SK-N-SH (cell line): ENCODE measurements around the gene TBL1X. TPM values are rescaled to one million over a fixed set of nuclear protein-coding genes. Genes with fewer than 3 reads are reported as not detected.

Experiments
- CTCF ChIA-PET: fragments of 300-600, 350-600 bp; formaldehyde crosslinking; extraction: SDS; loops from one replicate; lab custom pipeline; 2021; lab: Yijun Ruan, JAX
- POLR2A ChIA-PET: fragments of 350-600 bp; sonication (Branson Sonifier 250); formaldehyde crosslinking; extraction: SDS; loops from one replicate; lab custom pipeline; 2020; ENCODE audit warnings: antibody characterized with exemption, inconsistent platforms; lab: Yijun Ruan, JAX
- DNase-seq: peaks from one replicate; pipeline ENCODE4 v3.0.0; 2012
- H2AFZ ChIP-seq: fragments of 200-600 bp; sonication (generic); 2 replicates; pipeline ENCODE4 v1.8.1; 2016; ENCODE audit warnings: antibody characterized with exemption, mild to moderate bottlenecking, low read depth
- H3F3A ChIP-seq: fragments of 200-600 bp; sonication (generic); replicated peaks from 2 replicates; pipeline ENCODE3; 2016; ENCODE audit warnings: antibody characterized with exemption, mild to moderate bottlenecking; ENCODE audit not compliant: insufficient read depth
- H3K27ac ChIP-seq, 2 experiments: fragments of 200-500 bp in 1 of 2; fragments of 200-600 bp in 1 of 2; sonication (Bioruptor generic) in 1 of 2; sonication (generic), shearing (Covaris generic) in 1 of 2; 2 replicates each; pipeline versions ENCODE4 v1.5.1 to v1.6.1; 2014 to 2016; ENCODE audit warnings: low read depth in 2 of 2, inconsistent platforms in 1 of 2, low read length in 1 of 2, mild to moderate bottlenecking in 1 of 2, mixed read lengths in 1 of 2
- H3K27me3 ChIP-seq: fragments of 200-600 bp; sonication (generic), shearing (Covaris generic); 2 replicates; pipeline ENCODE4 v1.6.1; 2016; ENCODE audit warnings: mixed run types; ENCODE audit not compliant: insufficient read depth
- H3K36me3 ChIP-seq, 2 experiments: fragments of 200-500 bp in 1 of 2; fragments of 200-600 bp in 1 of 2; sonication (Bioruptor generic) in 1 of 2; sonication (generic) in 1 of 2; replicated peaks in 1 of 2; 2 replicates each; pipeline versions ENCODE3 to v1.5.1; 2014 to 2016; ENCODE audit warnings: low read length in 1 of 2, mild to moderate bottlenecking in 1 of 2; ENCODE audit not compliant: insufficient read depth in 2 of 2, control insufficient read depth in 1 of 2
- H3K4me1 ChIP-seq, 2 experiments: fragments of 200-500 bp in 1 of 2; fragments of 200-600 bp in 1 of 2; sonication (Bioruptor generic) in 1 of 2; sonication (generic), shearing (Covaris generic) in 1 of 2; 2 replicates each; pipeline versions ENCODE4 v1.5.1 to v1.6.1; 2014 to 2016; ENCODE audit warnings: low read depth in 1 of 2, low read length in 1 of 2, mixed run types in 1 of 2; ENCODE audit not compliant: insufficient read depth in 2 of 2, control insufficient read depth in 1 of 2
- H3K4me2 ChIP-seq: fragments of 200-600 bp; sonication (generic), shearing (Covaris generic); 2 replicates; pipeline ENCODE4 v1.6.1; 2017; ENCODE audit warnings: mixed run types
- H3K4me3 ChIP-seq, 2 experiments: fragments of 200-500 bp in 1 of 2; fragments of 200-600 bp in 1 of 2; sonication (Bioruptor generic) in 1 of 2; sonication (generic), shearing (Covaris generic) in 1 of 2; 2 replicates each; pipeline versions ENCODE4 v1.5.1 to v1.8.1; 2014 to 2016; ENCODE audit warnings: low read depth in 2 of 2, inconsistent platforms in 1 of 2, low read length in 1 of 2, mild to moderate bottlenecking in 1 of 2, mixed read lengths in 1 of 2, moderate library complexity in 1 of 2
- H3K79me2 ChIP-seq: fragments of 200-600 bp; sonication (generic); 2 replicates; pipeline ENCODE4 v1.8.1; 2017; ENCODE audit warnings: mild to moderate bottlenecking; ENCODE audit not compliant: insufficient read depth
- H3K9ac ChIP-seq: fragments of 200-600 bp; sonication (generic); 2 replicates; pipeline ENCODE4 v1.6.1; 2017; ENCODE audit warnings: mixed run types
- H3K9me2 ChIP-seq: fragments of 200-600 bp; sonication (generic); 2 replicates; pipeline ENCODE4 v1.6.1; 2017; ENCODE audit warnings: mixed run types
- H3K9me3 ChIP-seq: fragments of 200-600 bp; sonication (generic); 2 replicates; pipeline ENCODE4 v1.6.1; 2017; ENCODE audit warnings: mixed run types, mild to moderate bottlenecking, moderate library complexity
- H4K20me1 ChIP-seq: fragments of 200-600 bp; sonication (generic); 2 replicates; pipeline ENCODE4 v1.6.1; 2017; ENCODE audit warnings: mild to moderate bottlenecking, mixed run types; ENCODE audit not compliant: insufficient read depth
- CHD2 ChIP-seq: fragments of 150-350 bp; IDR thresholded peaks from 2 replicates; pipeline ENCODE4 v1.6.1; 2018; ENCODE audit warnings: low read length; ENCODE audit not compliant: partially characterized antibody
- ELF1 ChIP-seq: IDR thresholded peaks from 2 replicates; pipeline ENCODE4 v1.4.0; 2012
- EZH2phosphoT487 ChIP-seq: fragments of 200-600 bp; sonication (generic); IDR thresholded peaks from 2 replicates; pipeline ENCODE4 v1.6.1; 2017; ENCODE audit warnings: low read depth, mixed run types, mild to moderate bottlenecking, antibody characterized with exemption, moderate library complexity, borderline replicate concordance
- GABPA ChIP-seq: IDR thresholded peaks from 2 replicates; pipeline ENCODE4 v1.4.0; 2012; ENCODE audit warnings: low read depth, mild to moderate bottlenecking
- JUND ChIP-seq: IDR thresholded peaks from 2 replicates; pipeline ENCODE4 v1.4.0; 2012
- MAX ChIP-seq: IDR thresholded peaks from 2 replicates; pipeline ENCODE4 v1.4.0; 2012; ENCODE audit warnings: low read depth
- MXI1 ChIP-seq: IDR thresholded peaks from 2 replicates; pipeline ENCODE4 v1.6.1; 2012; ENCODE audit warnings: mild to moderate bottlenecking, low read depth, low read length, improper control_type of control experiment
- NRF1 ChIP-seq: IDR thresholded peaks from 2 replicates; pipeline ENCODE4 v1.6.1; 2012; ENCODE audit warnings: low read depth, mild to moderate bottlenecking, low read length
- PBX3 ChIP-seq: IDR thresholded peaks from 2 replicates; pipeline ENCODE4; 2012
- POLR2AphosphoS5 ChIP-seq: IDR thresholded peaks from 2 replicates; pipeline ENCODE4 v1.6.1; 2012; ENCODE audit warnings: low read depth, low read length
- SMC3 ChIP-seq: IDR thresholded peaks from 2 replicates; pipeline ENCODE4 v1.6.1; 2012; ENCODE audit warnings: low read depth, low read length, improper control_type of control experiment
- TCF12 ChIP-seq: IDR thresholded peaks from 2 replicates; pipeline ENCODE4 v1.4.0; 2012
- USF2 ChIP-seq: fragments of 150-350 bp; IDR thresholded peaks from 2 replicates; pipeline ENCODE4 v1.6.1; 2017; ENCODE audit warnings: antibody characterized with exemption, low read length, low read depth, borderline replicate concordance
- YY1 ChIP-seq: IDR thresholded peaks from 2 replicates; pipeline ENCODE4 v1.4.0; 2012; ENCODE audit warnings: low read depth, mild to moderate bottlenecking
- WGBS: methylation state at CpG from one replicate; pipeline ENCODE4 v1.1.6; 2017; ENCODE audit warnings: low lambda C conversion rate; 5-methylcytosine and 5-hydroxymethylcytosine counted together
- polyA plus RNA-seq, 3 experiments: library from polyadenylated mRNA; depleted of rRNA; stranded (reverse); fragments of >200 nt; gene quantifications; 2 replicates each; pipeline ENCODE4 v1.2.3, GENCODE V29; 2012
- TF ChIP-seq, protein P1 (sequence below): IDR thresholded peaks from 2 replicates; pipeline ENCODE4 v1.6.1; 2012; ENCODE audit warnings: mild to moderate bottlenecking, low read depth, low read length, moderate library complexity

Gene TBL1X
- polyA plus RNA-seq, 1 of the 3 experiments (the other 2 are of a cell fraction), result 10.6 TPM

GRCh38 chrX:9534686-9535085, 69.8 kb downstream of the TBL1X start:
- Histone ChIP-seq H3K27me3 (no peaks in the 10 kb centered on the region), H3K9me2 (no peaks in the 10 kb centered on the region), H3K36me3 (no peaks in the 10 kb centered on the region), H3K9me3 (no peaks in the 10 kb centered on the region), H3F3A (no peaks in the 10 kb centered on the region), H3K4me3 (no peak overlapping the region), H2AFZ (no peak overlapping the region), H3K79me2 (peaks cover 16% of the 10 kb centered on the region; the same call in 1 of the 2 replicates), H3K4me1 (peaks cover 0 to 19% of the 10 kb centered on the region in 2 experiments; a peak in 2 of 4 replicates), H3K27ac (no peak overlapping the region), H3K4me2 (no peak overlapping the region), H3K9ac (no peak overlapping the region), H4K20me1 (no peaks in the 10 kb centered on the region; the same call in 1 of the 2 replicates)
- ChIA-PET CTCF (interaction anchor here (1.2 kb wide), 1 partner anchor 43 kb away, joined by 3 read pairs; no protein-coding TSS in a partner anchor), POLR2A (no interaction called here)
- TF ChIP-seq PBX3 (no peak), CHD2 (no peak), EZH2phosphoT487 (no peak), MXI1 (no peak), MAX (no peak), NRF1 (no peak), SMC3 (no peak), USF2 (no peak), ELF1 (no peak), GABPA (no peak), YY1 (no peak), POLR2AphosphoS5 (no peak), JUND (no peak), TCF12 (no peak)
- TF ChIP-seq, protein P1, sequence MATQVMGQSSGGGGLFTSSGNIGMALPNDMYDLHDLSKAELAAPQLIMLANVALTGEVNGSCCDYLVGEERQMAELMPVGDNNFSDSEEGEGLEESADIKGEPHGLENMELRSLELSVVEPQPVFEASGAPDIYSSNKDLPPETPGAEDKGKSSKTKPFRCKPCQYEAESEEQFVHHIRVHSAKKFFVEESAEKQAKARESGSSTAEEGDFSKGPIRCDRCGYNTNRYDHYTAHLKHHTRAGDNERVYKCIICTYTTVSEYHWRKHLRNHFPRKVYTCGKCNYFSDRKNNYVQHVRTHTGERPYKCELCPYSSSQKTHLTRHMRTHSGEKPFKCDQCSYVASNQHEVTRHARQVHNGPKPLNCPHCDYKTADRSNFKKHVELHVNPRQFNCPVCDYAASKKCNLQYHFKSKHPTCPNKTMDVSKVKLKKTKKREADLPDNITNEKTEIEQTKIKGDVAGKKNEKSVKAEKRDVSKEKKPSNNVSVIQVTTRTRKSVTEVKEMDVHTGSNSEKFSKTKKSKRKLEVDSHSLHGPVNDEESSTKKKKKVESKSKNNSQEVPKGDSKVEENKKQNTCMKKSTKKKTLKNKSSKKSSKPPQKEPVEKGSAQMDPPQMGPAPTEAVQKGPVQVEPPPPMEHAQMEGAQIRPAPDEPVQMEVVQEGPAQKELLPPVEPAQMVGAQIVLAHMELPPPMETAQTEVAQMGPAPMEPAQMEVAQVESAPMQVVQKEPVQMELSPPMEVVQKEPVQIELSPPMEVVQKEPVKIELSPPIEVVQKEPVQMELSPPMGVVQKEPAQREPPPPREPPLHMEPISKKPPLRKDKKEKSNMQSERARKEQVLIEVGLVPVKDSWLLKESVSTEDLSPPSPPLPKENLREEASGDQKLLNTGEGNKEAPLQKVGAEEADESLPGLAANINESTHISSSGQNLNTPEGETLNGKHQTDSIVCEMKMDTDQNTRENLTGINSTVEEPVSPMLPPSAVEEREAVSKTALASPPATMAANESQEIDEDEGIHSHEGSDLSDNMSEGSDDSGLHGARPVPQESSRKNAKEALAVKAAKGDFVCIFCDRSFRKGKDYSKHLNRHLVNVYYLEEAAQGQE, result no peak
- no peak for DNase-seq
- 43% methylated on average over 3 of the region's 3 CpGs for WGBS
